WERI-Rb-1 (cell line): ENCODE results near the gene OSBPL6.
"Not testable (repeated sequence)": the region's sequence is repeated elsewhere in the genome, so short reads cannot be mapped to it uniquely, and the experiment has no call there.

Experiments
- DNase-seq: peaks from one replicate; pipeline ENCODE4 v3.0.0-alpha.2; 2020
- H3K27ac ChIP-seq: fragments of 250-450 bp; sonication (Bioruptor Pico); 2 replicates; pipeline ENCODE4 v1.5.1; 2020; ENCODE audit warnings: mild to moderate bottlenecking, moderate library complexity
- H3K27me3 ChIP-seq: fragments of 250-450 bp; sonication (Bioruptor Pico); 2 replicates; pipeline ENCODE4 v1.5.1; 2021; ENCODE audit warnings: mild to moderate bottlenecking, low read depth, moderate library complexity; ENCODE audit not compliant: insufficient read depth, severe bottlenecking
- H3K36me3 ChIP-seq: fragments of 250-450 bp; sonication (Bioruptor Pico); 2 replicates; pipeline ENCODE4 v1.5.1; 2020; ENCODE audit warnings: mild to moderate bottlenecking, moderate library complexity
- H3K4me3 ChIP-seq: 2 replicates; pipeline ENCODE4 v1.5.1; 2011; ENCODE audit warnings: low read depth, mild to moderate bottlenecking, control low read depth, low read length
- H3K9me3 ChIP-seq: fragments of 250-450 bp; sonication (Bioruptor Pico); 2 replicates; pipeline ENCODE4 v1.5.1; 2021; ENCODE audit warnings: mild to moderate bottlenecking, moderate library complexity; ENCODE audit not compliant: severe bottlenecking
- TF ChIP-seq, protein P1 (sequence below): IDR thresholded peaks from 2 replicates; pipeline ENCODE4 v1.5.1; 2011; ENCODE audit warnings: low read depth, mild to moderate bottlenecking, control low read depth, inconsistent platforms, low read length

OSBPL6 gene

DNA sequence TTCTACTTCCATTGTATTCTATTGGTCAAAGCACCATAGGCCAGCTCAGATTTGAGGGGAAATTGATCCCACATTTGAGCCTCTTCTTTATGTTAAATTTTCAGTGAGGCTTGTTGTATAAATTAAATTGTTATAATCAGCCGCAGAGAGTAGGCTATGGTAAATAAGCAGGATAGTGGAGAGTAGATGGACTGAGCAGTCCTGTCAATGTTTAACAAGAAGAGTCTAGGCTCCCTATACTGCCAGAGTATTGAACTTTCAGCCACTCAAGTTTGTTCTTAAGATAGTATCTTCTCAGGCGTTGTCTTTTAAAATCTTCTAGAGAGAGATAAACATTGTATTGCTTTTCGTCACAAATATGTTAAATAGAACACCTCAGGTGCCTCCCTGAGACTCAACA lies 155.7 kb downstream of the OSBPL6 start:
- Histone ChIP-seq H3K9me3 (peaks cover 3% of the 10 kb centered on the region), H3K36me3 (peaks cover 28% of the 10 kb centered on the region), H3K27me3 (no peaks in the 10 kb centered on the region), H3K4me3 (no peak overlapping the region), H3K27ac (no peak overlapping the region)
- TF ChIP-seq, protein P1, sequence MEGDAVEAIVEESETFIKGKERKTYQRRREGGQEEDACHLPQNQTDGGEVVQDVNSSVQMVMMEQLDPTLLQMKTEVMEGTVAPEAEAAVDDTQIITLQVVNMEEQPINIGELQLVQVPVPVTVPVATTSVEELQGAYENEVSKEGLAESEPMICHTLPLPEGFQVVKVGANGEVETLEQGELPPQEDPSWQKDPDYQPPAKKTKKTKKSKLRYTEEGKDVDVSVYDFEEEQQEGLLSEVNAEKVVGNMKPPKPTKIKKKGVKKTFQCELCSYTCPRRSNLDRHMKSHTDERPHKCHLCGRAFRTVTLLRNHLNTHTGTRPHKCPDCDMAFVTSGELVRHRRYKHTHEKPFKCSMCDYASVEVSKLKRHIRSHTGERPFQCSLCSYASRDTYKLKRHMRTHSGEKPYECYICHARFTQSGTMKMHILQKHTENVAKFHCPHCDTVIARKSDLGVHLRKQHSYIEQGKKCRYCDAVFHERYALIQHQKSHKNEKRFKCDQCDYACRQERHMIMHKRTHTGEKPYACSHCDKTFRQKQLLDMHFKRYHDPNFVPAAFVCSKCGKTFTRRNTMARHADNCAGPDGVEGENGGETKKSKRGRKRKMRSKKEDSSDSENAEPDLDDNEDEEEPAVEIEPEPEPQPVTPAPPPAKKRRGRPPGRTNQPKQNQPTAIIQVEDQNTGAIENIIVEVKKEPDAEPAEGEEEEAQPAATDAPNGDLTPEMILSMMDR: no peak
- DNase-seq: no peak

DNA sequence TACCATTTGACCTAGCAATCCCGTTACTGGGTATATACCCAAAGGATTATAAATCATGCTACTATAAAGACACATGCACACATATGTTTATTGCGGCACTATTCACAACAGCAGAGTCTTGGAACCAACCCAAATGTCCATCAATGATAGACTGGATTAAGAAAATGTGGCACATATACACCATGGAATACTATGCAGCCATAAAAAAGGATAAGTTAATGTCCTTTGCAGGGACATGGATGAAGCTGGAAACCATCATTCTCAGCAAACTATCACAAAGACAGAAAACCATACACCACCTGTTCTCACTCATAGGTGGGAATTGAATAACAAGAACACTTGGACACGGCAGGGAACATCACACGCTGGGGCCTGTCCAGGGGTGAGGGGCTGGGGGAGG lies 163.4 kb downstream of the OSBPL6 start:
- not testable (repeated sequence) for H3K27ac ChIP-seq, H3K36me3 ChIP-seq, H3K4me3 ChIP-seq, DNase-seq, H3K27me3 ChIP-seq
- H3K9me3 ChIP-seq: peaks cover 27% of the 10 kb centered on the region

DNA sequence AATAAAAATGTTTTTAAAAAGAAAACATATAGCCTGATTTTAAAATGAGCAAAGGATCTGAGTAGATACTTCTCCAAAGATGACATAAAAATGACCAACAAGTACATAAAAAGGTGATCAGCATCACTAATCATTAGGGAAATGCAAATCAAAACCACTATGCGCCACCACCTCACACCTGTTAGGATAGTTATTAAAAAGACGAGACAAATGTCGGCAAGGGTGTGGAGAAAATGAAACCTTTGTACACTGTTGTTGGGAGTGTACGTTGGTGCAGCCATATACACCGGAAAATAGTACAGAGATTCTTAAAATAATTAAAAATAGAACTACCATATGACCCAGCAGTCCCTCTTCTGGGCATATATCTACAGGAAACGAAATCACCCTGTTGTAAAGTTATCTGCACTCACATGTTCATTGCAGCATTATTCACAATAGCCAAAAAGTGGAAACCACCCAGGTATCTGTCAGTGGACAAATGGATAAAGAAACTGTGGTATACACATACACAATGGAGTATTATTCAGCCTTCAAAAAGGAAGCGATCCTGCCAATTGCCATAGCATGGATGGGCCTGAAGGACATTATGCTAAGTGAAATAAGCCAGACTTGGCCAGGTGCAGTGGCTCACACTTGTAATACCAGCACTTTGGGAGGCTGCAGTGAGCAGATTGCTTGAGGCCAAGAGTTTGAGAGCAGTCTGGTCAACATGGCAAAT lies 165.0 kb downstream of the OSBPL6 start:
- TF ChIP-seq, protein P1: no peak

DNA sequence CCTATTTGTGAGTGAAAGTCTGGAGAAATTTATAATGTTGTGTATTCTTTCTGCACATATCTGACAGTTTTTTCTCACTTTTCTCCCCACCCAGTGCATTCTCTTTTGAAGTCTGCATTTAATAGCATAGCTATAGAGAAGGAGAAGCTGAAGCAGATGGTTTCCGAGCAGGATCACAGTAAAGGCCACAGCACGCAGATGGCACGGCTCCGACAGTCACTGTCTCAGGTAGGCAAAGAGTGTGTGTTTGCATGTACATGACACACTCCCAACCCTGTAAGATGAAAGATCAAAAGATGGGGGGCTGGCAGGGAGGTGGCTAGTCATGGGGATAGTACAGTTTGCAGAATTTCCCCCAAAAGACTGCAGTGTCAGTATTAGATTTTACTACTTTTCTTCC lies 167.3 kb downstream of the OSBPL6 start:
- peak overlapping the region; percentile 70 for H3K27ac ChIP-seq
- H3K4me3 ChIP-seq: no peak overlapping the region; the same call in 1 of the 2 replicates
- TF ChIP-seq, protein P1: no peak
- H3K9me3 ChIP-seq: peaks cover 24% of the 10 kb centered on the region
- H3K36me3 ChIP-seq: peaks cover 9% of the 10 kb centered on the region
- DNase-seq: peak; percentile 79
- H3K27me3 ChIP-seq: no peaks in the 10 kb centered on the region

More for the DNA sequence above, 165.0 kb downstream of the OSBPL6 start:
- H3K9me3 ChIP-seq: peaks cover 24% of the 10 kb centered on the region
- no peak overlapping the region for H3K4me3 ChIP-seq
- H3K27me3 ChIP-seq: no peaks in the 10 kb centered on the region
- H3K36me3 ChIP-seq: peaks cover 6% of the 10 kb centered on the region
- peak overlapping the region; percentile 19 for H3K27ac ChIP-seq
- peak; percentile 85 for DNase-seq

DNA sequence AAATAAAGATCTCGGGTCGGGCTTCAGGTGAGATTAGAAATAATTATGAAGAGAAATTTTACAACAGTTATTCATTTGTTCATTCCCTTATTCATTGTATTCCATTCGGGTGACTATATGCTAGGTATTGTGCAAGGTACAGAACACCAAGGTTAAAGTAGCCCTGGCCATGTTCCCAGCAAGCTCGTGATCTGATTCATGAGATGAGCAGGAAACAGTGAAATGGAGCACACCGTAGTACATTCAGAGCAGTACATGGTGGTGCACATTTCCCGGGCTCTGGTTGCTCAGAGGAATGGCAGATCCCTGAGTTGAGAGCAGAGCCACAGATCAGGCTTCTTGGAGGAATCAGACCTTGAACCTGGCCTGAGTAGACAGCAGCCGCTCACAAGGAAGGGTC lies 168.9 kb downstream of the OSBPL6 start:
- no peak overlapping the region for H3K4me3 ChIP-seq
- H3K36me3 ChIP-seq: peaks cover 9% of the 10 kb centered on the region
- TF ChIP-seq, protein P1: no peak
- H3K27ac ChIP-seq: no peak overlapping the region; the same call in 1 of the 2 replicates
- DNase-seq: no peak
- no peaks in the 10 kb centered on the region for H3K27me3 ChIP-seq
- peaks cover 12% of the 10 kb centered on the region for H3K9me3 ChIP-seq

DNA sequence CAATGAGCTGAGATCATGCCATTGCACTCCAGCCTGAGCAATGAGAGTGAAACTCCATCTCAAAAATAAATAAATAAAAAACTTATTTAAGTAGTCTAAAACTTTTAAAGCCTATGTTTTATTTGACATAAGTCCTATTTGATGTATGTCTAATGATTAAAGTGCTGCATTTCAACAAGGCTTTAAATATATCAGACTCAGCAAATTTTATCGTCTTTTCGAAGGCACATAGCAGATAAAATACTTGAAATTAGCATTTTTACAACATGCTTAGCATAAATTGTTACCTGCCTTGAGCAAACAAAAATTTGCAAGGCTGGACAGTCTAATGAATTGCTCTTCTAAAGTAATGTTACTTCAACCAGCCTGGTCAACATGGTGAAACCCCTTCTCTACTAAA lies 170.8 kb downstream of the OSBPL6 start:
- Histone ChIP-seq H3K9me3 (no peaks in the 10 kb centered on the region), H3K27ac (no peak overlapping the region), H3K27me3 (no peaks in the 10 kb centered on the region), H3K36me3 (peaks cover 9% of the 10 kb centered on the region), H3K4me3 (no peak overlapping the region)
- no peak for DNase-seq
- TF ChIP-seq, protein P1: no peak
